GM12872 (cell line): ENCODE results near the gene NCOA1.

Experiments used
- CTCF ChIP-seq: IDR thresholded peaks from 3 replicates; pipeline ENCODE4 v1.5.1; 2011; ENCODE audit warnings: low read depth, mild to moderate bottlenecking, low read length, moderate library complexity; ENCODE audit not compliant: insufficient read depth

The NCOA1 gene

DNA sequence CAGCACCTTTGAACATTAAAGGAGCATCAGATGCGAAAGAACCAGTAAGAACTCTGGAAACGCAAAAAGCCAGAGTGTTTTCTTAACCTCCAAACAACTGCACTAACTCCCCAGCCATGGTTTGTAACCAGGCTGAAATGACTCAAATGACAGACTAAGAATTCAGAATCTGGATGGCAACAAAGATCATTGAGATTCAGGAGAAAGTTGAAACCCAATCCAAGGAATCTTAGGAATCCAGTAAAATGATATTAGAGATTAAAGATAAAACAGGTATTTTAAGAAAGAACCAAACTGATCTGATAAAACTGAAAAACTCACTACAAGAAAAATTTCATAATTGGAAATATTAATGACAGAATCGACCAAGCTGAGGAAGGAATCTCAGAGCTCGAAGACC lies 185.4 kb downstream of the NCOA1 start:
- no peak for TF ChIP-seq CTCF

GRCh38 chr2:24680196-24680595 lies 189.1 kb downstream of the NCOA1 start:
- no peak for TF ChIP-seq CTCF

DNA sequence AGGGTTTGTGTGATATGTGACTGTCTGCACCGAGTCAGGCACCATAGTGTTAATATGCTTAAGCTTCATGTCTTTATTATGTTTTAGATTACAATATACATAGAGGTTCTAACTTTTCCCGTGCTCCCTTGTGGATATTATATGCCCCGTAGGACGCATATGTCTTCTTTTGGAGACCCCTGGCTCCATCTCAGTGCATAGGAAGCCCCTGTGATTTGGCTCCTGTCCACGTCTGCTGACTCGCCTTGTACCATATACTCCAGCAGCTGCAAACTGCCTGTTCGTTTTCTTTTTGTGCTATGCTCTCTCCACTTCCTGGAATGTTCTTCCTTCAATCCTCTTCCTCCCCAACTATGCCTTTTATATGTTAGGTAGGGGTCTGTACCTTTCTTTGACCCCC lies 191.2 kb downstream of the NCOA1 start:
- no peak for TF ChIP-seq CTCF

DNA sequence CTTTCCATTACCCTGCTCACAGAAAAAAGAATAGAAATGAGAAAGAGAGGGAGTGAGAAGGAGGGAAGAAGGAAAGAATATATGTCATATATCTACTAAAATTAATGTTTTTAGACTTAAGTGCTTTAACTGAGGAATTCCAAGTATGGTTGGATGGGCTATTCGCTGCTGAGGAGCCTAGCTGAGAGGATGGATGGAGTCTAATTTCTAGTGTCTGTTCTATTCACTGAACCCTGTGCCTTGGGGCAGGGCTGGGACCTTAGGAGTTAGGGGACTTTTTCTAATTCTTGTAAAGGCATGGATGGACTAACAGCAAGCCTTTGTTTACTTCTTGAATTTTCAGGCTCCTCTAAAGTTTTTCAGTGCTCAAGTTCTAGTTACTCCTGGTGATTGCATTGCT lies 192.4 kb downstream of the NCOA1 start:
- TF ChIP-seq CTCF, result no peak

- TF ChIP-seq CTCF, result no peak
Measured at GRCh38 chr2:24690524-24690923, 199.5 kb downstream of the NCOA1 start.

DNA sequence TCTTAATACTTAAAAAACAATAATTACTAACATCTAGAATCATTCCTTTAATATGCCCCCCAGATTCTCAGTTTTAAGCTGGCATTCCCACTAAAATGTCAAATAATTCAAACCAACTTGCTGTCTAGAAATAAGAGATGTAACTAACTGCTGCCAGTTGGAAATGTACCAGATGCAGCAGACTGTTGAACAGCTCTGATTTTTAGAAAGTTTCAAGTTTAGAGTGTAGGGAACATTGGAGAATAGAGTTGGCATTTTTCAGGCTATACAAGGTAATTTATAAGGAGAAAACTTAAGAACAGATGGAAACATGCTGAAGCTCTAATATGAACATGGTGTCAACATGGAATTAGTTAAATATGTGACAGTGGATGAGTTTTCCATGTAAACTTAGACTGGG lies 200.8 kb downstream of the NCOA1 start:
- no peak for TF ChIP-seq CTCF

GRCh38 chr2:24697792-24698191 lies 206.7 kb downstream of the NCOA1 start:
- no peak for TF ChIP-seq CTCF

DNA sequence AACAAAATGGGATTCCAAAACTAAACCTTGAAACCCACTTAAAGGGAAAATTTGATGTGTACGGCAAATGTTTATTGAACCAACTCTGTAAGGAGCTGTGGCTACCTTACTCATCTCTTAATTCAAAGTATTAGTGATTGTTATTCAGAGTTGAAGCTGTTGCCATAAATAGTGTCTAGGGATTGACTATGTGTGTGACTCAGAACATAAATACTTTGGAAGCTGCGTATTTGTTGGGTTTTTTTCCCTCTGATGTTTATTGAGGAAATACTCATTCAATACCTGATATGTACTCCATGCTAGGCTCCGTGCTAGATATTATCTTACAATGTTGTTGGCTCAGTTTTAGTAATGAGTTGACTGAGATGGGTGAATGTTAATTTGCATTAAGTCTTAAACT lies 211.7 kb downstream of the NCOA1 start:
- TF ChIP-seq CTCF, result no peak
